Gastroesophageal sphincter (tissue), 3 donors: ENCODE measurements around the gene HDAC10.

Experiments used
- POLR2A ChIP-seq, 2 donors: fragments of 450-650 bp; IDR thresholded peaks; one replicate each; pipeline ENCODE4 v1.6.1; 2017; ENCODE audit warnings: antibody characterized with exemption in 2 of 2, mild to moderate bottlenecking in 2 of 2, moderate library complexity in 1 of 2
- POLR2AphosphoS5 ChIP-seq: sonication (generic); formaldehyde crosslinking; IDR thresholded peaks from one replicate; pipeline ENCODE4 v1.6.1; 2017; ENCODE audit warnings: antibody characterized with exemption
- TF ChIP-seq, protein P1 (sequence below), 4 experiments: fragments of 200-600 bp in 2 of 4; fragments of 450-650 bp in 2 of 4; sonication (generic) in 1 of 4; IDR thresholded peaks; one replicate each; pipeline ENCODE4 v1.5.1; 2017 to 2019; ENCODE audit warnings: antibody characterized with exemption in 4 of 4, mild to moderate bottlenecking in 2 of 4, moderate library complexity in 2 of 4

DNA sequence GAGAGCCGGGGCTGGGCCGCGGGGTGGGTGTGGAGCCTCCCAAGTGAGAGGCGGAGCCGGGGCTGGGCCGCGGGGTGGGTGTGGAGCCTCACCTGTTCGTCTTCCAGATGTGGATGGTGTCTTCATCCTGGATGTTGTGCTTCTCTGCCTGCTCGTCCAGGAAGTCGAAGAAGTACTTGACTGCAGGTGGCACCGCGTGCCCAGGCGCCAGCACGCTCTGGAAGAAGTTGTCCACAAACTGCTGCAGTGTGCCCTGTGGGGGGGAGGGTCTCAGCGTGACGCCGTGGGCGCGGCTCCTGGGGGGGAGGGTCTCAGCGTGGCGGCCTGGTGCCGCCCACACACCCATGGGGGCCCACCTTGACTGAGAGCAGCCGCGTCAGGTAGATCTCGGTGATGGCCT, 26.7 kb upstream of the HDAC10 start:
- TF ChIP-seq, protein P1, sequence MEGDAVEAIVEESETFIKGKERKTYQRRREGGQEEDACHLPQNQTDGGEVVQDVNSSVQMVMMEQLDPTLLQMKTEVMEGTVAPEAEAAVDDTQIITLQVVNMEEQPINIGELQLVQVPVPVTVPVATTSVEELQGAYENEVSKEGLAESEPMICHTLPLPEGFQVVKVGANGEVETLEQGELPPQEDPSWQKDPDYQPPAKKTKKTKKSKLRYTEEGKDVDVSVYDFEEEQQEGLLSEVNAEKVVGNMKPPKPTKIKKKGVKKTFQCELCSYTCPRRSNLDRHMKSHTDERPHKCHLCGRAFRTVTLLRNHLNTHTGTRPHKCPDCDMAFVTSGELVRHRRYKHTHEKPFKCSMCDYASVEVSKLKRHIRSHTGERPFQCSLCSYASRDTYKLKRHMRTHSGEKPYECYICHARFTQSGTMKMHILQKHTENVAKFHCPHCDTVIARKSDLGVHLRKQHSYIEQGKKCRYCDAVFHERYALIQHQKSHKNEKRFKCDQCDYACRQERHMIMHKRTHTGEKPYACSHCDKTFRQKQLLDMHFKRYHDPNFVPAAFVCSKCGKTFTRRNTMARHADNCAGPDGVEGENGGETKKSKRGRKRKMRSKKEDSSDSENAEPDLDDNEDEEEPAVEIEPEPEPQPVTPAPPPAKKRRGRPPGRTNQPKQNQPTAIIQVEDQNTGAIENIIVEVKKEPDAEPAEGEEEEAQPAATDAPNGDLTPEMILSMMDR (IDR thresholded peaks at IDR 0.05) = no peak
- TF ChIP-seq POLR2A (IDR thresholded peaks at IDR 0.05) = no peak
- no peak for TF ChIP-seq POLR2AphosphoS5
